Subcutaneous abdominal adipose tissue (tissue), 5 donors: ENCODE results near the gene C1orf74.

Experiments used
- H3K27ac ChIP-seq: one replicate; pipeline ENCODE4 v1.7.0; 2013; ENCODE audit warnings: low read depth, mild to moderate bottlenecking, inconsistent platforms, low read length, moderate library complexity
- H3K27me3 ChIP-seq, 5 donors: one replicate each; pipeline ENCODE4 v1.7.0; 2013; ENCODE audit warnings: low read length in 5 of 5, inconsistent platforms in 1 of 5; ENCODE audit not compliant: control insufficient read depth in 5 of 5, insufficient read depth in 4 of 5
- H3K36me3 ChIP-seq, 5 donors: one replicate each; pipeline ENCODE4 v1.7.0; 2013; ENCODE audit warnings: low read length in 5 of 5; ENCODE audit not compliant: control insufficient read depth in 5 of 5, insufficient read depth in 5 of 5
- H3K4me1 ChIP-seq, 5 donors: one replicate each; pipeline ENCODE4 v1.7.0; 2013; ENCODE audit warnings: low read length in 5 of 5, mild to moderate bottlenecking in 3 of 5, moderate library complexity in 1 of 5; ENCODE audit not compliant: control insufficient read depth in 5 of 5, insufficient read depth in 5 of 5
- H3K4me3 ChIP-seq, 5 donors: one replicate each; pipeline ENCODE4 v1.7.0; 2013; ENCODE audit warnings: low read length in 5 of 5, low read depth in 1 of 5
- H3K9ac ChIP-seq, 5 donors: one replicate each; pipeline ENCODE4 v1.7.0; 2013; ENCODE audit warnings: low read length in 5 of 5, mild to moderate bottlenecking in 4 of 5, moderate library complexity in 3 of 5
- H3K9me3 ChIP-seq, 5 donors: one replicate each; pipeline ENCODE4 v1.7.0; 2013; ENCODE audit warnings: low read length in 5 of 5; ENCODE audit not compliant: control insufficient read depth in 5 of 5
- donor health status: healthy.
- donor health status: healthy.
- donor health status: healthy.
- donor health status: healthy.
- donor health status: healthy.

C1orf74 gene

DNA sequence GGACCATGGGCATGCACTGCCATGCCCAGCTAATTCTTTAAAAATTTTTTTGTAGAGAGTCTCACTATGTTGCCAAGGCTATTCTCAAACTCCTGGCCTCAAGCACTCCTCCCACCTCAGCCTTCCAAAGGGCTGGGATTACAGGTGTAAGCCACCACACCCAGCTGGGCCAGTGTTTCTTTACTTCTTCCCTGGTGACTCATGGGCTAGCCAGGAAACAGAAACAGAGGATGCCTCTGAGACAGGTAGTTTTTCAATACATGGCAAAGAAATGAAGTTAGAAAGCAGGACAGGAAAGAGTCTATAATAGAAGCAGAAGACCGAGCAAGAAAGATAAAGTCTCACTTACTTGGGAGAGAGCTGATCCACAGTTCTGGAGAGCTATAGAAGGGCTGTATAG is 7.6 kb upstream of the C1orf74 start:
- Histone ChIP-seq H3K4me3 (no peak overlapping the region), H3K9me3 (no peaks in the 10 kb centered on the region), H3K4me1 (peaks cover 0 to 7% (median 3%) of the 10 kb centered on the region in 5 donors), H3K27ac (no peak overlapping the region), H3K27me3 (peaks cover 12 to 20% (median 16%) of the 10 kb centered on the region in 5 donors), H3K36me3 (no peaks in the 10 kb centered on the region), H3K9ac (no peak overlapping the region)

DNA sequence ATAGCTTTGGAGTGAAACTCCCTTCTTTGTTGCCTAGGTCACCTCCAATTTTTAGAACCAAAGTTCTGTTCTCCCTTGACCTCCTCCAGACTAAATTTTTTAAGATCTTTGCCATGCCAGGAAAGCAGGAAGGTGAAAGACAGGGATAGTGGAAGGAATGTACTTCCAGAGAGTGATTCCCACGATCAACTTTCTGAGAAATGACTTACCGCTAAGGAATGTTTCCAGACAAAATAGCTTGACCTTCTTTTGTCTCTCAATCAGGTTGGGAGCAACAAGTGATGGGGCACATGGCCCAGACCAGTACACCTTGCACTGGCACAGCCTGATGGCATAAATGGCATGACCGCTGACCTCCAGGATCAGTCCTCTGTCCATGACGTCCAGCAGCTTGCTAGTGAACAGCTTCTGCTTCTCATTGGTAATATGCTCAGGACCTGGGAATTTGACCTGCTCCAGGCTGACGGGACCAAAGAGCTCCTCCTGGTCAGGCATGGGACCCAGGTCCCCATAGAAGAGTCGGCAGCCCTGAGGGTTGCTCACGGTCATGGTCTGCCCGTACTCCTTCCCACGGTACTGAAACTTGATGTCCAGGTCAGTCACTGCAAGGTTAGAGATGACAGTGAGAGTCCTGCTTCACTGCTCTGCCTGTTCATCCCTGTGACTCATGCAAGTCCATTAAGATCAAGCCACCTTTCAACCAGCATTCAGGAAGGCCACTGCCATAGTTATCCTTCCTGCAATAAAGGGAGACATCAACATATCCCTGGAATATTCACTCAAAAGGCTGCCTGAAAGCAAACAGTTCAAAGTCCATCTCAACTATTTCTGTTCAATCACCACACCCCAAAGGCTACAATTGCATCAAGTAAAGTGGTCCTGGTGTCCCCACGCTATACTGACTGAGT is 6.2 kb upstream of the C1orf74 start:
- H3K27ac ChIP-seq: no peak overlapping the region
- no peak overlapping the region for H3K9ac ChIP-seq
- peaks cover 0 to 14% (median 3%) of the 10 kb centered on the region in 5 donors for H3K4me1 ChIP-seq
- H3K9me3 ChIP-seq: no peaks in the 10 kb centered on the region
- no peak overlapping the region for H3K4me3 ChIP-seq
- no peaks in the 10 kb centered on the region for H3K36me3 ChIP-seq
- peaks cover 10 to 20% (median 15%) of the 10 kb centered on the region in 5 donors for H3K27me3 ChIP-seq

DNA sequence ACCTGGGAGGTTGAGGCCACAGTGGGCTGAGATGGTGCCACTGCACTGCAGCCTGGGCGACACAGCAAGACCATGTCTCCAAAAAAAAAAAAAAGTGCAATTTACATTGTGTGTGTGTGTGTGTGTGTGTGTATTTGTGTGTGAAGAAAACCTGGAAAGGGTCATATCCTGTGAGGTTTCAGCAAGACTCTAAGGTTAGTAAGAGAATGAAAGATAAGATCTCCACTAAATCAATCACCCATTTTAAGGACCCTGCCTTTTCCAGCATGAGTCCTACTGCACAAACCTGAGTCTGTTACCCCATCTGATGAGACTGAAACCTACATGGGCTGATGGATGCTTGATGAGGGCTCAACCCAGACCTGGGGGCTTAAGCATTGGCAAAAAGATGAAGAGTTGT is 4.9 kb upstream of the C1orf74 start:
- Histone ChIP-seq H3K9ac (no peak overlapping the region), H3K4me3 (no peak overlapping the region), H3K27me3 (peaks cover 7 to 15% (median 12%) of the 10 kb centered on the region in 5 donors), H3K4me1 (peaks cover 0 to 19% (median 7%) of the 10 kb centered on the region in 5 donors), H3K36me3 (no peaks in the 10 kb centered on the region), H3K27ac (no peak overlapping the region), H3K9me3 (no peaks in the 10 kb centered on the region)

DNA sequence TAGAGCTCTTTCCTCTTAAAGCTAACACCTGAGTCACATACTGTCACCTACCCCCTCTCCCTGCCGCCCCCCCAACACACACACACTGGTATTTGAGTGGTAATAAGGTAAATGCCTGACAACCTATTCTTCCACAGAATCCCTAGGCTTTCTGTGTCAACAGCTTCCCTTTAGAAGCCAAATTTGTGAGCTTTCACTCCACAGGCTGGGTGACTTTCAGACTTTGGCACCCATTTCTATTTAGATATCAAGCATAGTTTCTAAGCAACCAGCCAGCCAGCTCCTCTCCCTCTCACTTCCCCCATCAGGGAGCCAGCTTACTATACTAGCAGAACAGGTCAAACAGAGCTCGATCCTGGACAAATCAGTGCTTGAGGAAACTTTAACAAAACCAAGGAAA is 3.2 kb upstream of the C1orf74 start:
- Histone ChIP-seq H3K9me3 (no peaks in the 10 kb centered on the region), H3K27me3 (peaks cover 7 to 15% (median 10%) of the 10 kb centered on the region in 5 donors), H3K36me3 (peaks cover 0 to 2% (median 0%) of the 10 kb centered on the region in 5 donors), H3K9ac (no peak overlapping the region), H3K4me1 (peaks cover 0 to 29% (median 19%) of the 10 kb centered on the region in 5 donors), H3K27ac (no peak overlapping the region), H3K4me3 (no peak overlapping the region)

DNA sequence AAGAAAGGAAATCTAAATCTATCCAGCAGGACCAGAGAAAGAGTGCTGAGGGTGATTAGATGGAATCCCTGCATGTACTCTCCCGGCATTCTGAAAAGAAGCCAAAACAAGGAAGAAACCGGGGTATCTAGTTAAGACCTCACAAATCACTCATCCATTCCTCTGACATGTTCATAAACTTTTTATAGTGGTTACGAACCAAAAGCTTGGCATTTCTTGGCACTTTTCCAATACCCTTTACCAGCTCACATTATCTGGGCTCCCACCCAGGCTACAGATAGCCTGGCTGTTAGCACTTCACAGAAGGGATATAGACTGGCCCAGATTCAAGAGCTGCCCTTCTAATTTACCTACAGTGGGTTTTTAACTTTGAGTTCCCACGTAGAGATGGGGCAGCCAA is 1.8 kb upstream of the C1orf74 start:
- Histone ChIP-seq H3K4me3 (no peak overlapping the region), H3K27me3 (peaks cover 3 to 9% (median 5%) of the 10 kb centered on the region in 5 donors), H3K36me3 (peaks cover 0 to 6% (median 0%) of the 10 kb centered on the region in 5 donors), H3K4me1 (peaks cover 0 to 29% (median 19%) of the 10 kb centered on the region in 5 donors), H3K27ac (no peak overlapping the region), H3K9ac (no peak overlapping the region), H3K9me3 (no peaks in the 10 kb centered on the region)

DNA sequence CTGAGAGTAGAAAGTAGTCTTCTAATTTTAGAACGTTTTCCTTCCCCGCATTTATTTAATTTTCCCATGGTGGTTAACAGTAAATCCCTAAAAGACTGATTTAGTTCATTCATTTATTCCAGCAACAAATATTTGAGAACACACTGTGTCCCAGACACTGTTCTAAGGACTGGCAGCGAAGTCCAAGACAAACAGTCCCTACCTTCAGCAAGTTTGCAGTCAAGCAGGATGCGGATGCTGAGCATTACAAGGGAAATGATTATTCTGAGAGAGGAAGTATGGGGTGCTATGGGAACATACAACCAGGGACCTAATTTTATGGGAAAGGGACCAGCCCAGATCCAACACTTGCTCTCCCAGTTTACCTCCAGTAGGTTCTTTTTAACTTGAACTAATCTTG is 1.2 kb upstream of the C1orf74 start:
- Histone ChIP-seq H3K36me3 (peaks cover 0 to 8% (median 0%) of the 10 kb centered on the region in 5 donors), H3K4me1 (peaks cover 0 to 29% (median 19%) of the 10 kb centered on the region in 5 donors), H3K27ac (no peak overlapping the region), H3K9ac (no peak overlapping the region), H3K27me3 (peaks cover 2 to 5% (median 4%) of the 10 kb centered on the region in 5 donors), H3K9me3 (no peaks in the 10 kb centered on the region), H3K4me3 (no peak overlapping the region)

DNA sequence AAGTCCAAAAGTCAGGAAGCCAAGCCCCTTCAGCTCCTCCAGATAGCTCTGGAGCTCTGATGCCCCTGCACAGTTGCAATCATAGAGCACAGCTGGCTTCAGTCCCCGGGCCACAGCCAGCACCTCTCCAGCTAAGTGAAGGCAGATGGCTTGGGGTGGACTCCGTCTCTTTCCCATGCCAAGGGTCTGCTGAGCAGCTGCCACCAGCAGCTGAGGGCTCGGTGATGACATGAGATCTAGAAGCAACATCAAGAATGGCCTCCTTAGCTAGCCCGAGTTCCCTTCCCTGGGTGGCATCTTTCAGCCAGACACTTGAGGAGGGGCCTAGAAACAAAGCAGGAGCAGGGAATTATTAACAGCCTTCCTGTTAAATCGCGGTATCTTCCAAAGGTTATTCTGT is 973 bp downstream of the C1orf74 start:
- H3K27me3 ChIP-seq: no peaks in the 10 kb centered on the region
- no peak overlapping the region for H3K27ac ChIP-seq
- peak overlapping the region in 3 of 5 donors; percentile 80 to 87 (median 83) for H3K9ac ChIP-seq
- no peaks in the 10 kb centered on the region for H3K9me3 ChIP-seq
- H3K36me3 ChIP-seq: peaks cover 0 to 8% (median 0%) of the 10 kb centered on the region in 5 donors
- H3K4me3 ChIP-seq: peak overlapping the region; percentile 78 to 91 (median 86)
- H3K4me1 ChIP-seq: peaks cover 0 to 29% (median 19%) of the 10 kb centered on the region in 5 donors

DNA sequence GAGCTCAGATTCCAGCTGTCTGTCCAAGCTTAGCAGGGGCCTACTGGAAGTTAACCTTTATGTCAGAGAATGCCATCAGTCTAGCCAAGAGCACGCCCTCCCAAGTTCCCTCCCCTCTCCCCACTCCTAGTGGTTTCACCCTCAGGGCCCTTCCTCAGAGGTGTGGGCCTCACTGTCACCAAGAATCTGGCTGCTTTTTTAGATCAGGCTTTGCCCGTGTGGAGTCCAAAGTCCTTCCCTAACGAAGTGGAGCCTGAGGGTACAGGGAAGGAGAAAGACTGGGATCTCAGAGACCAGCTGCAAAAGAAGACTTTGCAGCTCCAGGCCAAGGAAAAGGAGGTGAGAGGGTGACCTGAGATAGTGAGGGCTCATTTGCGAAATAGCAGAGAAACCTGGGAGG is 4.1 kb downstream of the C1orf74 start:
- H3K9me3 ChIP-seq: no peaks in the 10 kb centered on the region
- H3K4me3 ChIP-seq: no peak overlapping the region
- H3K4me1 ChIP-seq: peaks cover 0 to 23% (median 16%) of the 10 kb centered on the region in 5 donors
- H3K27ac ChIP-seq: no peak overlapping the region
- H3K36me3 ChIP-seq: peaks cover 0 to 8% (median 0%) of the 10 kb centered on the region in 5 donors
- no peaks in the 10 kb centered on the region for H3K27me3 ChIP-seq
- no peak overlapping the region for H3K9ac ChIP-seq

DNA sequence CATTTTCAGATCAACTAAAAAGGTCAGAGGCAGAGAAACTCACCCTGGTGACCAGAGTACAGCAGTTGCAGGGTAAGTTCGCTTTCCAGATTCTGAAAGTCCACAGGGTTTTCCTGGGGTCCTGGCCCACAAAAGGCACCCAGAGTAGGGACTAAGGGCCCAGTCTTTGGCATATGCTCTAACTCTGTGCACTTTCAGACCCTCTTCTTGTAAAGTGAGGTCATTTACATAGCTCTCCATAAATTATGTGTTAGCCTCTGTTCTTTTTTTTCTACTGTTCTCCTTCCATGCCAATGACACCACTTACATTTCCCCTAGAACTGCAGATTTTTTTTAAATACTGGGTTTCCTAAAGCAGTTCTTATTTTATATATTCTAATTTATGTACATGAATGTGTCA is 6.3 kb downstream of the C1orf74 start:
- no peaks in the 10 kb centered on the region for H3K9me3 ChIP-seq
- no peak overlapping the region for H3K9ac ChIP-seq
- H3K27ac ChIP-seq: no peak overlapping the region
- peaks cover 0 to 12% (median under 1%) of the 10 kb centered on the region in 5 donors for H3K4me1 ChIP-seq
- H3K36me3 ChIP-seq: peaks cover 0 to 8% (median 0%) of the 10 kb centered on the region in 5 donors
- no peaks in the 10 kb centered on the region for H3K27me3 ChIP-seq
- H3K4me3 ChIP-seq: no peak overlapping the region

DNA sequence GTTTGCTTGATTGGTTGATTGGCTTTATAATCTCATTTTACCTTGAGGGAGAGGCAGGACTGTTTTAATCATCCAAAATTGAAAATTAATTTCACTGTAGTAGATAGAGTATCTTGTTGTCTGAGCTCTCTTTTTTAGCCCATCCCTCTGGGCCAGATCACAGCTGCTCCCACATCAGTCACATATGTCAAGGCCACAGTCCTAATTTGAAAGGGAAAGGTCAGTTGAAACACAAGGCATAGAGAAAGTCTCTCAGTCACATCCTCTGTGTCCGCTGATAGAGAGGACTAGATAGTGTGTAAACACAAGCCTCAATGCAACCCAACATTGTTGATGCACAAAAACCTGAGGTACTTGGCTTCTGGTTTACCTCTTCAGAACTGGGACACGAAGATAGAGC is 6.8 kb downstream of the C1orf74 start:
- no peak overlapping the region for H3K27ac ChIP-seq
- H3K27me3 ChIP-seq: no peaks in the 10 kb centered on the region

More for the DNA sequence above, 6.8 kb downstream of the C1orf74 start:
- H3K9me3 ChIP-seq: no peaks in the 10 kb centered on the region
- peaks cover 0 to 7% (median 0%) of the 10 kb centered on the region in 5 donors for H3K36me3 ChIP-seq
- peaks cover 0 to 11% (median 0%) of the 10 kb centered on the region in 5 donors for H3K4me1 ChIP-seq
- no peak overlapping the region for H3K4me3 ChIP-seq
- no peak overlapping the region for H3K9ac ChIP-seq
